GM21723 (cell line): ENCODE results near the gene HBP1.

Experiments used
- ATAC-seq: cut with Tn5 transposase; IDR thresholded peaks from one replicate; pipeline ENCODE4 v1.9.1; 2021; ENCODE audit warnings: mild to moderate bottlenecking, moderate library complexity; ENCODE audit not compliant: unreplicated experiment

HBP1 gene

GRCh38 chr7:107179326-107180164 lies 10.7 kb downstream of the HBP1 start:
- ATAC-seq: no peak

- no peak for ATAC-seq
Observed at GRCh38 chr7:107180378-107180777, 11.6 kb downstream of the HBP1 start.

- ATAC-seq: no peak
Observed at GRCh38 chr7:107181172-107181571, 12.4 kb downstream of the HBP1 start.

- ATAC-seq: no peak
Observed at GRCh38 chr7:107185716-107186115, 16.9 kb downstream of the HBP1 start.

GRCh38 chr7:107186240-107186639 lies 17.4 kb downstream of the HBP1 start:
- ATAC-seq: no peak

- ATAC-seq: no peak
Observed at GRCh38 chr7:107187774-107188173, 19.0 kb downstream of the HBP1 start.

GRCh38 chr7:107190090-107190489 lies 21.3 kb downstream of the HBP1 start:
- ATAC-seq: no peak

GRCh38 chr7:107194052-107194451 lies 25.2 kb downstream of the HBP1 start:
- ATAC-seq: no peak

GRCh38 chr7:107196834-107197610 lies 28.2 kb downstream of the HBP1 start:
- no peak for ATAC-seq

GRCh38 chr7:107201795-107202450 lies 33.1 kb downstream of the HBP1 start:
- ATAC-seq: no peak

- ATAC-seq: no peak
Observed at GRCh38 chr7:107203607-107204006, 34.8 kb downstream of the HBP1 start.

- ATAC-seq: no peak
Observed at GRCh38 chr7:107206136-107206535, 37.3 kb downstream of the HBP1 start.

- no peak for ATAC-seq
Observed at GRCh38 chr7:107206706-107207105, 37.9 kb downstream of the HBP1 start.

- no peak for ATAC-seq
Observed at GRCh38 chr7:107207459-107207858, 38.7 kb downstream of the HBP1 start.

- ATAC-seq: no peak
Observed at GRCh38 chr7:107208024-107208521, 39.3 kb downstream of the HBP1 start.

- no peak for ATAC-seq
Observed at GRCh38 chr7:107208563-107208962, 39.8 kb downstream of the HBP1 start.

GRCh38 chr7:107209565-107209964 lies 40.8 kb downstream of the HBP1 start:
- ATAC-seq: no peak

GRCh38 chr7:107210400-107210799 lies 41.6 kb downstream of the HBP1 start:
- no peak for ATAC-seq

- no peak for ATAC-seq
Observed at GRCh38 chr7:107212725-107213124, 43.9 kb downstream of the HBP1 start.

- ATAC-seq: no peak
Observed at GRCh38 chr7:107213193-107213788, 44.5 kb downstream of the HBP1 start.

GRCh38 chr7:107213945-107214344 lies 45.1 kb downstream of the HBP1 start:
- no peak for ATAC-seq
